ENCODE measurements around the gene CAMK2A. TPM values are rescaled to one million over a fixed set of nuclear protein-coding genes. Genes with fewer than 3 reads are reported as not detected.

The CAMK2A gene
- total RNA-seq, 4 donors from 2014 or later: not detected

DNA sequence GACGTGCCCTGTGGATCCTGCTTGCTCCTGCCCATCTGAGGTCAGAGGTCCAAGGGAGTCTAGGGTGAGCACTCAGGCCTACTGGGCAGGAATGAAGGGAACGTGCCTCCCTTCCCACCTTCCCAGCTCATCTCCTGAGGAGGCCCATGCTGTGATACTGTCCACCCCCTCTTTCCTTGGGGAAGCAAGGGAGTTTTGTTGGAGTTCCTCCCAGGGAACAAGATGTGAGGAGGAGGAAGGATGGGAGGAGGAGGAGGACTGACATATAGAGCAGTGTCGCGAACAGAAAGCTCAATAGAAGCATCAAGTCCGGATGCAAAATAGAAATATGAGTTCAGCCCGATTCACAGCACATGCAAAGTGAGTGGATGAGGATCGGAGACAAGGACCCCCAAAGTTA is 58.7 kb downstream of the CAMK2A start:
- no peak overlapping the region for H3K4me3 ChIP-seq (replicated peaks in 1 of 3)
- H3K27ac ChIP-seq: no peak overlapping the region
- no peaks in the 10 kb centered on the region for H3K9me3 ChIP-seq
- H3K4me1 ChIP-seq: no peaks in the 10 kb centered on the region
- WGBS, 2 donors: 94% methylated on average over 6 to 7 of the region's 7 CpGs
- DNase-seq: no peak
- H3K27me3 ChIP-seq: no peaks in the 10 kb centered on the region
- intact Hi-C loops (cut with DNase I): no loop called here
- TF ChIP-seq, protein P1, sequence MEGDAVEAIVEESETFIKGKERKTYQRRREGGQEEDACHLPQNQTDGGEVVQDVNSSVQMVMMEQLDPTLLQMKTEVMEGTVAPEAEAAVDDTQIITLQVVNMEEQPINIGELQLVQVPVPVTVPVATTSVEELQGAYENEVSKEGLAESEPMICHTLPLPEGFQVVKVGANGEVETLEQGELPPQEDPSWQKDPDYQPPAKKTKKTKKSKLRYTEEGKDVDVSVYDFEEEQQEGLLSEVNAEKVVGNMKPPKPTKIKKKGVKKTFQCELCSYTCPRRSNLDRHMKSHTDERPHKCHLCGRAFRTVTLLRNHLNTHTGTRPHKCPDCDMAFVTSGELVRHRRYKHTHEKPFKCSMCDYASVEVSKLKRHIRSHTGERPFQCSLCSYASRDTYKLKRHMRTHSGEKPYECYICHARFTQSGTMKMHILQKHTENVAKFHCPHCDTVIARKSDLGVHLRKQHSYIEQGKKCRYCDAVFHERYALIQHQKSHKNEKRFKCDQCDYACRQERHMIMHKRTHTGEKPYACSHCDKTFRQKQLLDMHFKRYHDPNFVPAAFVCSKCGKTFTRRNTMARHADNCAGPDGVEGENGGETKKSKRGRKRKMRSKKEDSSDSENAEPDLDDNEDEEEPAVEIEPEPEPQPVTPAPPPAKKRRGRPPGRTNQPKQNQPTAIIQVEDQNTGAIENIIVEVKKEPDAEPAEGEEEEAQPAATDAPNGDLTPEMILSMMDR (IDR thresholded peaks at IDR 0.05): no peak
- no peak for TF ChIP-seq POLR2A (IDR thresholded peaks at IDR 0.05)
- no peaks in the 10 kb centered on the region for H3K36me3 ChIP-seq

- intact Hi-C loops (cut with DNase I): no loop called here
- Histone ChIP-seq H3K4me3 (replicated peaks in 1 of 3) (no peak overlapping the region), H3K36me3 (no peaks in the 10 kb centered on the region), H3K9me3 (no peaks in the 10 kb centered on the region), H3K4me1 (no peaks in the 10 kb centered on the region), H3K27ac (no peak overlapping the region), H3K27me3 (no peaks in the 10 kb centered on the region)
- TF ChIP-seq, protein P1 (IDR thresholded peaks at IDR 0.05): no peak
- no peak for TF ChIP-seq POLR2A (IDR thresholded peaks at IDR 0.05)
- no peak for DNase-seq
- WGBS, 2 donors: 70 to 72% methylated on average over 3 of the region's 3 CpGs
Observed at GRCh38 chr5:150229571-150229970, 60.0 kb downstream of the CAMK2A start.

DNA sequence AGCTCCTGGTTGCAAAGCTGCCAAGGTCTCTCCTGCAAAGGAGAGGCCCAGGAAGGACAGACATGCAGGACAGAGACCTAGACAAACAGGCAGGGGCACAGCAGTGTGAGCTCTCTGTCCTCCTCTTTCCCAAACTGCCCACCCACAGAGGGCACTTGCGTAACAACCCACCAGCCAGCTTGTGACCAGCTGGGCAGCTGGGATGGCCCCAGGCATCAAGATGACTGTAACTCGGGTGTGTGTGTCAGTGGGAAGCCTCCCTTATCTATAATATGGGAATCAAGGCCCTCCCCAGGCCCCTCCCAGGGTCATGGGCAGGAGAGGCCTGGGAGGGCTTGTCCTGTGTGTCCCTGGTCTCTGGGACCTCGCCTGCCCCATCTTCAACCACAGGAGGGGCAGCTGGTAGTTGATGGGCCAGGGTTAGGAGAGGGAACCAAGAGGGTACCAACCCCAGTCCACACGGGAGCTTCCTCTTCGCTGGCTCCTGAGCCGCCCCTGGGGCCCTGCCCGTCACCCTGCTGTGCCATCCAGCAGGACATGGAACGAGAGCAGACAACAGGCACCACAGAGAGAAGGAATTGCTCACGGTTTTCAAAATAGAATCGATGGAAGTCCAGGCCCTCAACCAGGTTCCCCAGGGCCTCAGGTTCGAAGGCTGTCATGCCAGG is 61.8 kb downstream of the CAMK2A start:
- Histone ChIP-seq H3K4me3 (replicated peaks in 1 of 3) (no peak overlapping the region), H3K27me3 (no peaks in the 10 kb centered on the region), H3K36me3 (no peaks in the 10 kb centered on the region), H3K4me1 (no peaks in the 10 kb centered on the region), H3K9me3 (no peaks in the 10 kb centered on the region), H3K27ac (no peak overlapping the region)
- intact Hi-C loops (cut with DNase I): no loop called here
- TF ChIP-seq POLR2A (IDR thresholded peaks at IDR 0.05): no peak
- TF ChIP-seq, protein P1 (IDR thresholded peaks at IDR 0.05): no peak
- WGBS, 2 donors: 78 to 85% methylated on average over 5 to 11 of the region's 11 CpGs
- no peak for DNase-seq

DNA sequence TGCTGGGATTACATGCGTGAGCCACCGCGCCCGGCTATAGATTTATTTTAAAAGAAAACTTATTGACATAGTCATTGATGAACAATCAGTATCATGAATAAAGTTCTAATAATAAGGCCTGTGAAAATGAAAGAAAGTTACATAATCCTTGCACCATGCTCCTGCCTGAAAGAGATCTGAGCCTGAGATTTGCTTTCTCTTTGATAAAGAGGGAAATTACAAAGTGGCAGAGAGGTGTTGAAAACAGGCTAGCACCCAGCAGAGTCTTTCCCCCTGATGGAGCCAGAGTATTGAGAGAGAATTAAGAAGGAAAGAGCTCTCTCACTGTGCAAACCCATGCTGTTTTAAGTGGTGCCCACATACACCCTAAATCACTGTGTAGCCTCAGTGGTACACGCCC is 62.5 kb downstream of the CAMK2A start:
- Histone ChIP-seq H3K4me3 (replicated peaks in 1 of 3) (no peak overlapping the region), H3K9me3 (no peaks in the 10 kb centered on the region), H3K4me1 (no peaks in the 10 kb centered on the region), H3K36me3 (no peaks in the 10 kb centered on the region), H3K27me3 (no peaks in the 10 kb centered on the region), H3K27ac (no peak overlapping the region)
- no peak for TF ChIP-seq POLR2A (IDR thresholded peaks at IDR 0.05)
- TF ChIP-seq, protein P1 (IDR thresholded peaks at IDR 0.05): no peak
- intact Hi-C loops (cut with DNase I): no loop called here
- WGBS, 2 donors: 88 to 98% methylated on average over 5 of the region's 5 CpGs
- no peak for DNase-seq

GRCh38 chr5:150224483-150225027 is 65.0 kb downstream of the CAMK2A start:
- no peaks in the 10 kb centered on the region for H3K9me3 ChIP-seq
- TF ChIP-seq POLR2A (IDR thresholded peaks at IDR 0.05): no peak
- TF ChIP-seq, protein P1 (IDR thresholded peaks at IDR 0.05): no peak
- intact Hi-C loops (cut with DNase I): no loop called here
- no peaks in the 10 kb centered on the region for H3K4me1 ChIP-seq
- no peaks in the 10 kb centered on the region for H3K36me3 ChIP-seq
- no peak for DNase-seq
- H3K27me3 ChIP-seq: no peaks in the 10 kb centered on the region
- H3K4me3 ChIP-seq (replicated peaks in 1 of 3): no peak overlapping the region
- WGBS, 2 donors: 62 to 72% methylated on average over 8 of the region's 8 CpGs
- H3K27ac ChIP-seq: no peak overlapping the region
